ENCODE measurements around the gene LYZL1.

GRCh38 chr10:29256019-29256418 lies 32.9 kb upstream of the LYZL1 start:
- TF ChIP-seq CTCF (IDR thresholded peaks at IDR 0.05 in 2 of 3, conservative IDR thresholded peaks at IDR 0.05 in 1 of 3; ENCODE audit: borderline replicate concordance in 1 of 3, insufficient read depth in 1 of 3, low read depth in 2 of 3, low read length in 2 of 3) (no peak), EZH2 (IDR thresholded peaks at IDR 0.05) (no peak), ATF3 (IDR thresholded peaks at IDR 0.05) (no peak), REST (IDR thresholded peaks at IDR 0.05; ENCODE audit: low read depth) (no peak), POLR2A (IDR thresholded peaks at IDR 0.05; ENCODE audit: borderline replicate concordance, extremely low read depth, insufficient read depth, insufficient read length) (no peak), SRF (IDR thresholded peaks at IDR 0.05; ENCODE audit: low read depth) (no peak), JUND (IDR thresholded peaks at IDR 0.05) (no peak), TCF7L2 (IDR thresholded peaks at IDR 0.05; ENCODE audit: borderline replicate concordance, extremely low read depth, insufficient read depth, insufficient read length) (no peak), POLR2AphosphoS5 (IDR thresholded peaks at IDR 0.05; ENCODE audit: low read depth, low read length) (no peak), RAD21 (IDR thresholded peaks at IDR 0.05; ENCODE audit: low read depth) (no peak), MAX (IDR thresholded peaks at IDR 0.05) (no peak), SP1 (IDR thresholded peaks at IDR 0.05; ENCODE audit: low read depth) (no peak)
